ENCODE measurements around the gene ALPP. TPM values are rescaled to one million over a fixed set of nuclear protein-coding genes. Genes with fewer than 3 reads are reported as not detected.
"Not testable (repeated sequence)": the region's sequence is repeated elsewhere in the genome, so short reads cannot be mapped to it uniquely, and the experiment has no call there.

ALPP gene
- total RNA-seq, 3 donors from 2014 or later = not detected

- H3K9me3 Mint-ChIP-seq = no peaks in the 10 kb centered on the region
- peaks cover 29% of the 10 kb centered on the region for H3K4me1 Mint-ChIP-seq (ENCODE audit: low read depth)
- H3K36me3 Mint-ChIP-seq (ENCODE audit: insufficient read depth) = no peaks in the 10 kb centered on the region
- ATAC-seq (peak; percentile 53 to 70), DNase-seq (no peak)
- no peak overlapping the region for H3K4me3 Mint-ChIP-seq
- H3K27me3 Mint-ChIP-seq (ENCODE audit: low read depth) = no peaks in the 10 kb centered on the region
These were observed 12.8 kb upstream of the ALPP start for GRCh38 chr2:232365621-232366321.

GRCh38 chr2:232366461-232366860 is 12.1 kb upstream of the ALPP start:
- not testable (repeated sequence) for ATAC-seq; H3K36me3 Mint-ChIP-seq (ENCODE audit: insufficient read depth); H3K27me3 Mint-ChIP-seq (ENCODE audit: low read depth); H3K9me3 Mint-ChIP-seq; H3K4me3 Mint-ChIP-seq; DNase-seq
- peaks cover 29% of the 10 kb centered on the region for H3K4me1 Mint-ChIP-seq (ENCODE audit: low read depth)

GRCh38 chr2:232367016-232367415 is 11.5 kb upstream of the ALPP start:
- H3K36me3 Mint-ChIP-seq (ENCODE audit: insufficient read depth) = no peaks in the 10 kb centered on the region
- no peaks in the 10 kb centered on the region for H3K9me3 Mint-ChIP-seq
- DNase-seq = no peak
- no peak for ATAC-seq
- H3K4me3 Mint-ChIP-seq = no peak overlapping the region
- no peaks in the 10 kb centered on the region for H3K27me3 Mint-ChIP-seq (ENCODE audit: low read depth)
- H3K4me1 Mint-ChIP-seq (ENCODE audit: low read depth) = peaks cover 27% of the 10 kb centered on the region

GRCh38 chr2:232367591-232368233 is 10.8 kb upstream of the ALPP start:
- no peaks in the 10 kb centered on the region for H3K27me3 Mint-ChIP-seq (ENCODE audit: low read depth)
- H3K36me3 Mint-ChIP-seq (ENCODE audit: insufficient read depth) = no peaks in the 10 kb centered on the region
- peaks cover 20% of the 10 kb centered on the region for H3K4me1 Mint-ChIP-seq (ENCODE audit: low read depth)
- no peak overlapping the region for H3K4me3 Mint-ChIP-seq
- DNase-seq (no peak), ATAC-seq (no peak)
- no peaks in the 10 kb centered on the region for H3K9me3 Mint-ChIP-seq

- DNase-seq = no peak
- H3K9me3 Mint-ChIP-seq = no peaks in the 10 kb centered on the region
- H3K27me3 Mint-ChIP-seq (ENCODE audit: low read depth) = no peaks in the 10 kb centered on the region
- H3K4me3 Mint-ChIP-seq = no peak overlapping the region
- H3K36me3 Mint-ChIP-seq (ENCODE audit: insufficient read depth) = no peaks in the 10 kb centered on the region
- ATAC-seq = no peak
- peaks cover 17% of the 10 kb centered on the region for H3K4me1 Mint-ChIP-seq (ENCODE audit: low read depth)
These were observed 10.2 kb upstream of the ALPP start for GRCh38 chr2:232368311-232368731.

GRCh38 chr2:232369126-232369951 is 9.2 kb upstream of the ALPP start:
- Mint-ChIP-seq H3K4me1 (ENCODE audit: low read depth) (peaks cover 7% of the 10 kb centered on the region), H3K27me3 (ENCODE audit: low read depth) (no peaks in the 10 kb centered on the region), H3K4me3 (no peak overlapping the region), H3K36me3 (ENCODE audit: insufficient read depth) (no peaks in the 10 kb centered on the region), H3K9me3 (no peaks in the 10 kb centered on the region)
- ATAC-seq (no peak), DNase-seq (no peak)

GRCh38 chr2:232370007-232370406 is 8.5 kb upstream of the ALPP start:
- not testable (repeated sequence) for ATAC-seq; DNase-seq; H3K4me1 Mint-ChIP-seq (ENCODE audit: low read depth); H3K4me3 Mint-ChIP-seq; H3K9me3 Mint-ChIP-seq; H3K36me3 Mint-ChIP-seq (ENCODE audit: insufficient read depth); H3K27me3 Mint-ChIP-seq (ENCODE audit: low read depth)

GRCh38 chr2:232372231-232373208 is 6.0 kb upstream of the ALPP start:
- DNase-seq (no peak), ATAC-seq (no peak)
- Mint-ChIP-seq H3K36me3 (ENCODE audit: insufficient read depth) (no peaks in the 10 kb centered on the region), H3K9me3 (no peaks in the 10 kb centered on the region), H3K27me3 (ENCODE audit: low read depth) (no peaks in the 10 kb centered on the region), H3K4me3 (no peak overlapping the region), H3K4me1 (ENCODE audit: low read depth) (no peaks in the 10 kb centered on the region)

- H3K4me1 Mint-ChIP-seq (ENCODE audit: low read depth) = no peaks in the 10 kb centered on the region
- no peak for DNase-seq
- no peaks in the 10 kb centered on the region for H3K9me3 Mint-ChIP-seq
- no peaks in the 10 kb centered on the region for H3K36me3 Mint-ChIP-seq (ENCODE audit: insufficient read depth)
- no peak for ATAC-seq
- no peaks in the 10 kb centered on the region for H3K27me3 Mint-ChIP-seq (ENCODE audit: low read depth)
- H3K4me3 Mint-ChIP-seq = no peak overlapping the region
These were observed 4.2 kb upstream of the ALPP start for GRCh38 chr2:232374356-232374755.

GRCh38 chr2:232375164-232375563 is 3.4 kb upstream of the ALPP start:
- no peaks in the 10 kb centered on the region for H3K36me3 Mint-ChIP-seq (ENCODE audit: insufficient read depth)
- H3K27me3 Mint-ChIP-seq (ENCODE audit: low read depth) = peaks cover 3% of the 10 kb centered on the region
- H3K9me3 Mint-ChIP-seq = no peaks in the 10 kb centered on the region
- H3K4me3 Mint-ChIP-seq = no peak overlapping the region
- ATAC-seq = no peak
- H3K4me1 Mint-ChIP-seq (ENCODE audit: low read depth) = no peaks in the 10 kb centered on the region
- DNase-seq = no peak

- Mint-ChIP-seq H3K4me3 (no peak overlapping the region), H3K27me3 (ENCODE audit: low read depth) (peaks cover 3% of the 10 kb centered on the region), H3K36me3 (ENCODE audit: insufficient read depth) (no peaks in the 10 kb centered on the region), H3K9me3 (no peaks in the 10 kb centered on the region), H3K4me1 (ENCODE audit: low read depth) (no peaks in the 10 kb centered on the region)
- no peak for DNase-seq
- no peak for ATAC-seq
These were observed 2.3 kb upstream of the ALPP start for GRCh38 chr2:232376260-232376659.

- DNase-seq (no peak), ATAC-seq (no peak)
- H3K9me3 Mint-ChIP-seq = no peaks in the 10 kb centered on the region
- peaks cover 4% of the 10 kb centered on the region for H3K27me3 Mint-ChIP-seq (ENCODE audit: low read depth)
- H3K4me3 Mint-ChIP-seq = no peak overlapping the region
- no peaks in the 10 kb centered on the region for H3K36me3 Mint-ChIP-seq (ENCODE audit: insufficient read depth)
- H3K4me1 Mint-ChIP-seq (ENCODE audit: low read depth) = no peaks in the 10 kb centered on the region
These were observed 1.8 kb upstream of the ALPP start for GRCh38 chr2:232376713-232377112.

- no peak overlapping the region for H3K4me3 Mint-ChIP-seq
- H3K4me1 Mint-ChIP-seq (ENCODE audit: low read depth) = no peaks in the 10 kb centered on the region
- ATAC-seq = no peak
- no peaks in the 10 kb centered on the region for H3K9me3 Mint-ChIP-seq
- H3K27me3 Mint-ChIP-seq (ENCODE audit: low read depth) = peaks cover 10% of the 10 kb centered on the region
- DNase-seq = no peak
- no peaks in the 10 kb centered on the region for H3K36me3 Mint-ChIP-seq (ENCODE audit: insufficient read depth)
These were observed 1.2 kb upstream of the ALPP start for GRCh38 chr2:232377319-232377718.
